Hepatocyte (in vitro differentiated cells): Measurements from ENCODE around the gene BLOC1S1. TPM values are rescaled to one million over a fixed set of nuclear protein-coding genes. Genes with fewer than 3 reads are reported as not detected.

Source experiments
- DNase-seq: peaks from one replicate; pipeline ENCODE4 v3.0.0-alpha.2; 2016; ENCODE audit warnings: low spot score
- H2AFZ ChIP-seq: fragments of 200-600 bp; sonication (generic); 2 replicates; pipeline ENCODE4 v1.6.0; 2016; ENCODE audit warnings: antibody characterized with exemption, mild to moderate bottlenecking
- H3K27ac ChIP-seq: fragments of 200-600 bp; sonication (generic); 2 replicates; pipeline ENCODE4 v1.5.1; 2016; ENCODE audit warnings: mild to moderate bottlenecking
- H3K27me3 ChIP-seq: fragments of 200-600 bp; sonication (generic); 2 replicates; pipeline ENCODE4 v1.6.1; 2016
- H3K36me3 ChIP-seq: fragments of 200-600 bp; sonication (generic); replicated peaks from 2 replicates; pipeline ENCODE4 v1.5.1; 2016; ENCODE audit warnings: low read depth; ENCODE audit not compliant: insufficient read depth
- H3K4me1 ChIP-seq: fragments of 200-600 bp; sonication (generic); 2 replicates; pipeline ENCODE4 v1.5.1; 2016; ENCODE audit warnings: mild to moderate bottlenecking, moderate library complexity; ENCODE audit not compliant: insufficient read depth
- H3K4me2 ChIP-seq: fragments of 200-600 bp; sonication (generic); 2 replicates; pipeline ENCODE4 v1.6.0; 2016
- H3K4me3 ChIP-seq: fragments of 200-600 bp; sonication (generic); 2 replicates; pipeline ENCODE4 v1.5.1; 2016; ENCODE audit warnings: mild to moderate bottlenecking
- H3K79me2 ChIP-seq: fragments of 200-600 bp; sonication (generic); 2 replicates; pipeline ENCODE4 v1.6.0; 2017; ENCODE audit warnings: mild to moderate bottlenecking
- H3K9me2 ChIP-seq: fragments of 200-600 bp; sonication (generic); replicated peaks from 2 replicates; pipeline ENCODE4 v1.6.0; 2017; ENCODE audit warnings: mild to moderate bottlenecking; ENCODE audit not compliant: insufficient read depth
- H3K9me3 ChIP-seq: fragments of 200-600 bp; sonication (generic); 2 replicates; pipeline ENCODE4 v1.5.1; 2016; ENCODE audit warnings: low read depth, mild to moderate bottlenecking
- H4K20me1 ChIP-seq: fragments of 200-600 bp; sonication (generic); 2 replicates; pipeline ENCODE4 v1.6.0; 2016; ENCODE audit warnings: mild to moderate bottlenecking; ENCODE audit not compliant: insufficient read depth, poor library complexity, severe bottlenecking
- CTCF ChIP-seq: fragments of 200-600 bp; sonication (generic); IDR thresholded peaks from 2 replicates; pipeline ENCODE4 v1.5.1; 2016; ENCODE audit warnings: antibody characterized with exemption, mild to moderate bottlenecking; ENCODE audit not compliant: poor library complexity
- EZH2 ChIP-seq: fragments of 200-600 bp; sonication (generic); IDR thresholded peaks from 2 replicates; pipeline ENCODE4 v1.6.1; 2016; ENCODE audit warnings: antibody characterized with exemption, mild to moderate bottlenecking, borderline replicate concordance
- EZH2phosphoT487 ChIP-seq: fragments of 200-600 bp; sonication (generic); IDR thresholded peaks from one replicate; pipeline ENCODE4 v1.6.1; 2018; ENCODE audit warnings: antibody characterized with exemption, mild to moderate bottlenecking, low read depth, moderate library complexity; ENCODE audit not compliant: unreplicated experiment, severe bottlenecking
- WGBS: methylation state at CpG from one replicate; pipeline ENCODE4 v1.1.6; 2016; ENCODE audit warnings: low lambda C conversion rate; ENCODE audit errors: missing lambda C conversion rate; 5-methylcytosine and 5-hydroxymethylcytosine counted together
- polyA plus RNA-seq: library from polyadenylated mRNA; unstranded; fragments of >200 nt; fragmentation: Nextera tagmentation; extraction: Ambion mirVana; gene quantifications from 2 replicates; pipeline ENCODE4 v1.2.1, GENCODE V29; 2016
- total RNA-seq: library from RNA; depleted of rRNA; stranded (reverse); fragments of >200 nt; gene quantifications from 2 replicates; pipeline ENCODE4 v1.2.3, GENCODE V29; 2014

The BLOC1S1 gene
- total and polyA plus RNA-seq, 2 experiments from 2014 or later = 159 to 236 TPM

DNA sequence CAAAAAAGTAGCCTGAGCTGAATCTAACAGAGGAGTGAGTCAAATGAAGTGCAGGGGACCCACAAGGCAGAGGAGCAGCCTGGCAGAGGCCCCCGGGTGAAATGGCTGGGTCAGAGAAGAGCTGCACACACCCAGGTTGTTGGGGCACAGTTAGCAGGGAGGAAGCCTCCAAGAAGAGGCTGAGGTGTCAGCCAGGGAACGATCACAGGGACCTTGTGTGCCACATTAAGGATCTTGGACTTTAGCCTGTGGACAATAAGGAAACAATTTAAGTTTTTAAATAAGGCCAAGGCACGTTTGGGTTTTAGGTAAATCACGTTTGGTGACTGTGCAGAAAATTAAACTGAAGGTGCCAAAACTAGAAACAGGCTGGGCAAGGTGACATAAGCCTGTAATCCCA, 44.1 kb upstream of the BLOC1S1 start:
- Histone ChIP-seq H2AFZ (no peak overlapping the region), H3K4me3 (no peak overlapping the region), H3K9me2 (no peaks in the 10 kb centered on the region), H4K20me1 (no peaks in the 10 kb centered on the region), H3K27ac (no peak overlapping the region), H3K9me3 (no peaks in the 10 kb centered on the region), H3K4me1 (peaks cover 3% of the 10 kb centered on the region), H3K4me2 (no peak overlapping the region), H3K36me3 (no peaks in the 10 kb centered on the region), H3K79me2 (no peaks in the 10 kb centered on the region), H3K27me3 (no peaks in the 10 kb centered on the region)
- TF ChIP-seq EZH2phosphoT487 (no peak), EZH2 (no peak), CTCF (no peak)
- no peak for DNase-seq
- 44% methylated on average over 4 of the region's 4 CpGs for WGBS

DNA sequence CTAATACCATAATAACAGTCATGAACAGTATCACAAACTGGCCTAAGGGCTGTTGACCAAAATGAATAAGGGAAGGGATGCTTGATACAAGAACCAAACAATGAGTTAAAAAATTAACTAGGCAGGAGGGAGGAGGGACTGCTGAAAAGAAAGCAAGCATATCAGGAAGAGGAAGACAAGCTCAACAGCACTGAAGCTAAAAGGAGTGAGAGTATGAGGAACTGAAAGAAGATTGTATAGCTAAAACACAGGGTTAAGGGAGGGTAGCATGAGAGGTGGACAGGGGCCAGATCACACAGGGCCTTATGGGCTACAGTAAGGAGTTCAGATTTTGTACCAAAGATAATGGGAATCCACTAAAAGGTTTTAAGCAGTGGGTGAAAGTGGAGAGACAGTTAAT, 42.2 kb upstream of the BLOC1S1 start:
- no peaks in the 10 kb centered on the region for H3K9me2 ChIP-seq
- TF ChIP-seq EZH2 = no peak
- no peaks in the 10 kb centered on the region for H3K36me3 ChIP-seq
- H3K4me1 ChIP-seq = peaks cover 3% of the 10 kb centered on the region
- no peak overlapping the region for H3K4me2 ChIP-seq
- DNase-seq = no peak
- no peaks in the 10 kb centered on the region for H4K20me1 ChIP-seq
- H2AFZ ChIP-seq = no peak overlapping the region
- no peak overlapping the region for H3K27ac ChIP-seq
- H3K79me2 ChIP-seq = no peaks in the 10 kb centered on the region
- no peak overlapping the region for H3K4me3 ChIP-seq
- H3K27me3 ChIP-seq = no peaks in the 10 kb centered on the region
- H3K9me3 ChIP-seq = no peaks in the 10 kb centered on the region

GRCh38 chr12:55675666-55676065, 40.2 kb upstream of the BLOC1S1 start:
- 80% methylated on average over 8 of the region's 8 CpGs for WGBS
- H2AFZ ChIP-seq = no peak overlapping the region
- H3K27ac ChIP-seq = no peak overlapping the region
- peaks cover 3% of the 10 kb centered on the region for H3K4me1 ChIP-seq
- no peak for DNase-seq
- H3K4me3 ChIP-seq = no peak overlapping the region
- no peaks in the 10 kb centered on the region for H3K36me3 ChIP-seq
- H3K9me2 ChIP-seq = no peaks in the 10 kb centered on the region
- H3K4me2 ChIP-seq = no peak overlapping the region
- no peaks in the 10 kb centered on the region for H3K27me3 ChIP-seq
- no peaks in the 10 kb centered on the region for H3K9me3 ChIP-seq
- no peaks in the 10 kb centered on the region for H4K20me1 ChIP-seq
- no peaks in the 10 kb centered on the region for H3K79me2 ChIP-seq
- TF ChIP-seq CTCF (no peak), EZH2phosphoT487 (no peak), EZH2 (no peak)

GRCh38 chr12:55676707-55677106, 39.1 kb upstream of the BLOC1S1 start:
- Histone ChIP-seq H3K9me3 (no peaks in the 10 kb centered on the region), H3K27me3 (no peaks in the 10 kb centered on the region), H3K27ac (no peak overlapping the region), H3K4me2 (no peak overlapping the region), H3K79me2 (no peaks in the 10 kb centered on the region), H2AFZ (no peak overlapping the region), H3K9me2 (no peaks in the 10 kb centered on the region), H3K4me3 (no peak overlapping the region), H4K20me1 (no peaks in the 10 kb centered on the region), H3K4me1 (peaks cover under 1% of the 10 kb centered on the region), H3K36me3 (no peaks in the 10 kb centered on the region)
- no peak for TF ChIP-seq EZH2phosphoT487
- TF ChIP-seq EZH2 = no peak
- no peak for TF ChIP-seq CTCF
- no peak for DNase-seq
- WGBS = 88% methylated on average over 6 of the region's 6 CpGs
